ENCODE results near the gene TRIM33. TPM values are rescaled to one million over a fixed set of nuclear protein-coding genes. Genes with fewer than 3 reads are reported as not detected.

Gene TRIM33
- total RNA-seq, 1 experiment from 2014 or later: 50.1 TPM

DNA sequence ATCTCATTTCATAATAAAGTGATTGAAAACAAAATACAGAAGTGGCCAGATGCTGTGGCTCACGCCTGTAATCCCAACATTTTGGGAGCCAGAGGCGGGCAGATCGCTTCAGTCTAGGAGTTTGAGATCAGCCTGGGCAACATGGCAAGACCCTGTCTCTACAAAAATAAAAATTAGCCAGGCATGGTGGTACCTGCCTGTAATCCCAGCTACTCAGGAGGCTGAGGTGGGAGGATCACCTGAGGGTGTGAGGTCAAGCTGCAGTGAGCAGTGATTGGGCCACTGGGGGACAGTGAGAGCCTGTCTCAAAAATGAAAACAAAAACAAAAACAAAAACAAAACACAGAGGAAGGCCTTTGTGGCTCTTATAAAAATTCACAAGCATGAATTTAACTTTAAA is 38.6 kb downstream of the TRIM33 start:
- CTCF ChIA-PET: no interaction called here
- intact Hi-C loops (cut with micrococcal nuclease; ENCODE audit: unreplicated experiment): no loop called here

DNA sequence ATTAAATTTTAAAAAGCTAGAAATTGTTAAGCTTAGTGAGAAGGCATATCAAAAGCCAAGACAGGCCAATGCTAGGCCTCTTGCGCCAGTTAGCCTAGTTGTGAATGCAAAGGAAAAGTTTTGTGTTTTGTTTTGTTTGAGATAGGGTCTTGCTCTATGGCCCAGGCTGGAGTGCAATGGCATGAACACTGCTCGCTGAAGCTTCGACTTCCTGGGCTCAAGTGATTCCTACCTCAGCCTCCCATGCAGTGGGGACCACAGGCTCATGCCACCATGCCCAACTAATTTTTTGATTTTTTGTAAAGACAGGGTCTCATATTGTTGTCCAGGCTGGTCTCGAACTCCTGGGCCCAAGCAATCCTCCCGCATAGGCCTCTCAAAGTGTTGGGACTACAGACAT is 40.3 kb downstream of the TRIM33 start:
- no peak for DNase-seq (ENCODE audit: low spot score)
- Histone ChIP-seq H3K36me3 (ENCODE audit: insufficient read depth, low read length, poor library complexity, severe bottlenecking) (no peaks in the 10 kb centered on the region), H3K9me3 (ENCODE audit: low read depth, low read length, poor library complexity, severe bottlenecking) (no peaks in the 10 kb centered on the region), H3K27me3 (replicated peaks; ENCODE audit: insufficient read depth, low read depth, low read length, poor library complexity) (no peaks in the 10 kb centered on the region), H3K4me3 (ENCODE audit: low read depth, low read length, poor library complexity, severe bottlenecking) (no peak overlapping the region), H3K4me1 (ENCODE audit: insufficient read depth, low read length, poor library complexity, severe bottlenecking) (peaks cover 11% of the 10 kb centered on the region), H3K27ac (ENCODE audit: low read depth, low read length, poor library complexity, severe bottlenecking) (no peak overlapping the region)
- no TSS peak for BruUV-seq (replicated peaks)
- CTCF ChIA-PET: no interaction called here
- TF ChIP-seq, protein P1, sequence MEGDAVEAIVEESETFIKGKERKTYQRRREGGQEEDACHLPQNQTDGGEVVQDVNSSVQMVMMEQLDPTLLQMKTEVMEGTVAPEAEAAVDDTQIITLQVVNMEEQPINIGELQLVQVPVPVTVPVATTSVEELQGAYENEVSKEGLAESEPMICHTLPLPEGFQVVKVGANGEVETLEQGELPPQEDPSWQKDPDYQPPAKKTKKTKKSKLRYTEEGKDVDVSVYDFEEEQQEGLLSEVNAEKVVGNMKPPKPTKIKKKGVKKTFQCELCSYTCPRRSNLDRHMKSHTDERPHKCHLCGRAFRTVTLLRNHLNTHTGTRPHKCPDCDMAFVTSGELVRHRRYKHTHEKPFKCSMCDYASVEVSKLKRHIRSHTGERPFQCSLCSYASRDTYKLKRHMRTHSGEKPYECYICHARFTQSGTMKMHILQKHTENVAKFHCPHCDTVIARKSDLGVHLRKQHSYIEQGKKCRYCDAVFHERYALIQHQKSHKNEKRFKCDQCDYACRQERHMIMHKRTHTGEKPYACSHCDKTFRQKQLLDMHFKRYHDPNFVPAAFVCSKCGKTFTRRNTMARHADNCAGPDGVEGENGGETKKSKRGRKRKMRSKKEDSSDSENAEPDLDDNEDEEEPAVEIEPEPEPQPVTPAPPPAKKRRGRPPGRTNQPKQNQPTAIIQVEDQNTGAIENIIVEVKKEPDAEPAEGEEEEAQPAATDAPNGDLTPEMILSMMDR (conservative IDR thresholded peaks at IDR 0.05; ENCODE audit: low read depth, low read length): no peak
- no peak for TF ChIP-seq EZH2 (IDR thresholded peaks at IDR 0.05; ENCODE audit: borderline replicate concordance, low read depth, low read length, poor library complexity, severe bottlenecking)
- intact Hi-C loops (cut with micrococcal nuclease; ENCODE audit: unreplicated experiment): no loop called here
- POLR2A ChIA-PET (ENCODE audit: low non-redundant PET): no interaction called here

More for the DNA sequence above, 38.6 kb downstream of the TRIM33 start:
- no peak for DNase-seq (ENCODE audit: low spot score)
- H3K4me3 ChIP-seq (ENCODE audit: low read depth, low read length, poor library complexity, severe bottlenecking): no peak overlapping the region
- POLR2A ChIA-PET (ENCODE audit: low non-redundant PET): no interaction called here
- H3K27ac ChIP-seq (ENCODE audit: low read depth, low read length, poor library complexity, severe bottlenecking): no peak overlapping the region
- peaks cover 9% of the 10 kb centered on the region for H3K4me1 ChIP-seq (ENCODE audit: insufficient read depth, low read length, poor library complexity, severe bottlenecking)
- TF ChIP-seq EZH2 (IDR thresholded peaks at IDR 0.05; ENCODE audit: borderline replicate concordance, low read depth, low read length, poor library complexity, severe bottlenecking): no peak
- TF ChIP-seq, protein P1 (conservative IDR thresholded peaks at IDR 0.05; ENCODE audit: low read depth, low read length): no peak
- H3K27me3 ChIP-seq (replicated peaks; ENCODE audit: insufficient read depth, low read depth, low read length, poor library complexity): no peaks in the 10 kb centered on the region
- no peaks in the 10 kb centered on the region for H3K36me3 ChIP-seq (ENCODE audit: insufficient read depth, low read length, poor library complexity, severe bottlenecking)
- BruUV-seq (replicated peaks): no TSS peak
- H3K9me3 ChIP-seq (ENCODE audit: low read depth, low read length, poor library complexity, severe bottlenecking): no peaks in the 10 kb centered on the region

DNA sequence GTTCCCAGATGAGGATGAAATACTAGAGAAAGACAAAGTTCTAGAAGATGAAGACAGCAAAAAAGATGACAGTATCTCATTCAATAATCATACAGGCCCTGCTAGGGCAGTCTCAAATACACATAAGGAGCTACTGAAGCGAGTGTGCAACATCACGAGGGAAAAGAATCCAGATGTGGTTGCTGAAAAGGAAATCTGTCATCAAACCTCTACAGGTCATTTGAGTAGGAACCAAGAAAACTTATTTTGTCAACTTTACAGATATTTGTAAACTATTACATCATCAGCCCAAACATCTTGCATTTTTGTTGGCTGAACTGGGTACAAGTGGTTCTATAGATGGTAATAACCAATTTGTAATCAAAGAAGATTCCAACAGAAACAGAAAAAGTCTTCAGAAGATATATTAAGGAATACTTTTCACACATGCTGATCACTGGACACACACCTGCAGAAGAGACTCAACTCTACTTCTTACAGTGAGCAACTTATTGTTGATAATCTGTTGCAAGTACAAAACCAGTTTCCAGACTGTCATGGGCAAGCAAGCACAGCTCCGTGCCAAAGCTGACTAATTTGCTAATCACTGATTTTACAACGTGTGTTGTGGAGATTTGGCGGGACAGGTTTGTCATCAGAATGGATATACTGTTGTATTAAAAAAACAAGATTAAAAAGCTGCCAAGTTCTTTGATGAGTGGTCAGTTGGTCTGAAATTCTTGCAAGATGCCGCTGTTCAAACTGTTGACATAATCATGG is 42.1 kb downstream of the TRIM33 start:
- no TSS peak for BruUV-seq (replicated peaks)
- Histone ChIP-seq H3K27ac (ENCODE audit: low read depth, low read length, poor library complexity, severe bottlenecking) (peak overlapping the region; percentile 3), H3K9me3 (ENCODE audit: low read depth, low read length, poor library complexity, severe bottlenecking) (no peaks in the 10 kb centered on the region), H3K4me3 (ENCODE audit: low read depth, low read length, poor library complexity, severe bottlenecking) (no peak overlapping the region), H3K4me1 (ENCODE audit: insufficient read depth, low read length, poor library complexity, severe bottlenecking) (peaks cover 11% of the 10 kb centered on the region), H3K36me3 (ENCODE audit: insufficient read depth, low read length, poor library complexity, severe bottlenecking) (no peaks in the 10 kb centered on the region), H3K27me3 (replicated peaks; ENCODE audit: insufficient read depth, low read depth, low read length, poor library complexity) (no peaks in the 10 kb centered on the region)
- no peak for TF ChIP-seq EZH2 (IDR thresholded peaks at IDR 0.05; ENCODE audit: borderline replicate concordance, low read depth, low read length, poor library complexity, severe bottlenecking)
- TF ChIP-seq, protein P1 (conservative IDR thresholded peaks at IDR 0.05; ENCODE audit: low read depth, low read length): no peak
- POLR2A ChIA-PET (ENCODE audit: low non-redundant PET): no interaction called here
- CTCF ChIA-PET: no interaction called here
- DNase-seq (ENCODE audit: low spot score): no peak
- intact Hi-C loops (cut with micrococcal nuclease; ENCODE audit: unreplicated experiment): no loop called here
